ENCODE measurements around the gene CHCHD3.
A peak's percentile ranks its signal among the peaks of the same experiment; 100 is the strongest.

The CHCHD3 gene

GRCh38 chr7:132810561-132810960, 271.3 kb downstream of the CHCHD3 start:
- Histone ChIP-seq H3K9ac (ENCODE audit: low read depth, low read length, poor library complexity, severe bottlenecking) (no peak overlapping the region), H3K79me2 (ENCODE audit: insufficient read depth, low read length) (no peaks in the 10 kb centered on the region), H4K20me1 (ENCODE audit: insufficient read depth, low read length, poor library complexity, severe bottlenecking) (no peaks in the 10 kb centered on the region), H3K4me1 (ENCODE audit: insufficient read depth, low read length, poor library complexity, severe bottlenecking) (peaks cover 17% of the 10 kb centered on the region), H3K27me3 (ENCODE audit: insufficient read depth, low read length, poor library complexity, severe bottlenecking) (no peaks in the 10 kb centered on the region), H3K4me3 (ENCODE audit: low read length, poor library complexity, severe bottlenecking) (no peak overlapping the region), H3K9me2 (replicated peaks; ENCODE audit: low read depth, low read length) (no peaks in the 10 kb centered on the region), H3K4me2 (ENCODE audit: low read depth, low read length, poor library complexity, severe bottlenecking) (no peak overlapping the region), H3K36me3 (ENCODE audit: insufficient read depth, low read length) (peaks cover 9% of the 10 kb centered on the region; the same call in 1 of the 2 replicates), H3K9me3 (ENCODE audit: insufficient read depth, low read depth, low read length) (no peaks in the 10 kb centered on the region), H2AFZ (ENCODE audit: low read length) (no peak overlapping the region), H3F3A (ENCODE audit: low read depth) (no peaks in the 10 kb centered on the region)
- TF ChIP-seq CTCF (conservative IDR thresholded peaks at IDR 0.05; ENCODE audit: low read length) (no peak), EZH2phosphoT487 (IDR thresholded peaks at IDR 0.05; ENCODE audit: borderline replicate concordance) (no peak)

DNA sequence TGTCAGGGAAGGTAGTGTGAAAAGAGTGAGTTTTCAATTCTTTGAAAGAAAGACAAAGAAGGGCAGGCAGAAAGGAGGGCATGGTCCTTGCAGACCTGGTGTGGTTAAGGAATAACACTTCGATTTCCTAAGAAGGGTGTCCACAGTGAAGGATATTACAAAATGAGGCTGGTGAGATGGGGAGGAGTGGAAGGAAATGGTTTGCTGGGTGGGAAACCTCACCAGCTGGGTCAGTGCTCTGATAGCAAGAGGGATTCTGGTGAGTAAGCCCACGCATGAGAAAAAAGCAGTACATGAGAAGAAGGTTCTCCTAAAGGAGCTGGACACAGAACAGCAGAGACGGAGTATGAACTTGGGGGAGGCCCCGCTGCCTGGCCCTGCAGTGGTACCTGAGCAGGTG, 275.1 kb downstream of the CHCHD3 start:
- Histone ChIP-seq H3K4me1 (ENCODE audit: insufficient read depth, low read length, poor library complexity, severe bottlenecking) (peaks cover 18% of the 10 kb centered on the region), H3K9me2 (replicated peaks; ENCODE audit: low read depth, low read length) (no peaks in the 10 kb centered on the region)

DNA sequence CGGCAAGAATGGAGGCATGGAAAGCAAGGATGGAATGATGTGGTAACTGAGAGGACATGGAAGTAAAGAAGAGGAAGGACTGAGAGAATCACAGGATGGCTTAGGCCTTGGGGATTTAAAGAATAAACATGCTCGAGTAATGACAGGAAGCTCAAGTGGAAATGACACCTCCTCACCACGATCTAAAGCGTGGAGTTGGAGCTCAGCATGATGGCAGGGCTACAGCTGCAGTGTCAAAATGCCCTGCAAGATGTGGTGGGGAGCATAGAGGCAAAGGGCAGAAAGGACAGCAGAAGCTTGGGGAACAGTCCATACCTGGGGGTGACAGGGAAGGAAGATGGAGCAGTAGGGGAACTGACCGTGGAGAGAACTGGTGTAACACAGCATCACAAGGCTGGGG, 276.1 kb downstream of the CHCHD3 start:
- Histone ChIP-seq H4K20me1 (ENCODE audit: insufficient read depth, low read length, poor library complexity, severe bottlenecking) (no peaks in the 10 kb centered on the region), H3K36me3 (ENCODE audit: insufficient read depth, low read length) (no peaks in the 10 kb centered on the region), H2AFZ (ENCODE audit: low read length) (no peak overlapping the region), H3K9me2 (replicated peaks; ENCODE audit: low read depth, low read length) (no peaks in the 10 kb centered on the region), H3K9ac (ENCODE audit: low read depth, low read length, poor library complexity, severe bottlenecking) (no peak overlapping the region), H3K4me2 (ENCODE audit: low read depth, low read length, poor library complexity, severe bottlenecking) (peak overlapping the region; percentile 14), H3F3A (ENCODE audit: low read depth) (no peaks in the 10 kb centered on the region), H3K4me1 (ENCODE audit: insufficient read depth, low read length, poor library complexity, severe bottlenecking) (peaks cover 18% of the 10 kb centered on the region), H3K4me3 (ENCODE audit: low read length, poor library complexity, severe bottlenecking) (no peak overlapping the region), H3K9me3 (ENCODE audit: insufficient read depth, low read depth, low read length) (no peaks in the 10 kb centered on the region), H3K27me3 (ENCODE audit: insufficient read depth, low read length, poor library complexity, severe bottlenecking) (no peaks in the 10 kb centered on the region), H3K79me2 (ENCODE audit: insufficient read depth, low read length) (no peaks in the 10 kb centered on the region)
- TF ChIP-seq EZH2phosphoT487 (IDR thresholded peaks at IDR 0.05; ENCODE audit: borderline replicate concordance) = no peak
- TF ChIP-seq CTCF (conservative IDR thresholded peaks at IDR 0.05; ENCODE audit: low read length) = no peak

More for the DNA sequence above, 275.1 kb downstream of the CHCHD3 start:
- TF ChIP-seq CTCF (conservative IDR thresholded peaks at IDR 0.05; ENCODE audit: low read length) = no peak
- no peak for TF ChIP-seq EZH2phosphoT487 (IDR thresholded peaks at IDR 0.05; ENCODE audit: borderline replicate concordance)
- H3K79me2 ChIP-seq (ENCODE audit: insufficient read depth, low read length) = no peaks in the 10 kb centered on the region
- H3K4me3 ChIP-seq (ENCODE audit: low read length, poor library complexity, severe bottlenecking) = no peak overlapping the region
- H3K4me2 ChIP-seq (ENCODE audit: low read depth, low read length, poor library complexity, severe bottlenecking) = no peak overlapping the region
- H4K20me1 ChIP-seq (ENCODE audit: insufficient read depth, low read length, poor library complexity, severe bottlenecking) = no peaks in the 10 kb centered on the region
- no peaks in the 10 kb centered on the region for H3K9me3 ChIP-seq (ENCODE audit: insufficient read depth, low read depth, low read length)
- H3F3A ChIP-seq (ENCODE audit: low read depth) = no peaks in the 10 kb centered on the region
- H2AFZ ChIP-seq (ENCODE audit: low read length) = no peak overlapping the region
- H3K36me3 ChIP-seq (ENCODE audit: insufficient read depth, low read length) = no peaks in the 10 kb centered on the region
- H3K9ac ChIP-seq (ENCODE audit: low read depth, low read length, poor library complexity, severe bottlenecking) = no peak overlapping the region
- H3K27me3 ChIP-seq (ENCODE audit: insufficient read depth, low read length, poor library complexity, severe bottlenecking) = no peaks in the 10 kb centered on the region
